PC-9 (cell line): Measurements from ENCODE around the gene PRDM16. TPM values are rescaled to one million over a fixed set of nuclear protein-coding genes. Genes with fewer than 3 reads are reported as not detected.

ENCODE experiments used
- BruUV-seq: library from RNA; stranded (reverse); fragments of 400-500 nt; replicated peaks from 2 replicates; lab custom pipeline; 2021; lab: Mats Ljungman, UMichigan
- CTCF ChIA-PET: fragments of 300-600 bp; sonication (Branson Sonifier 250); formaldehyde crosslinking; loops from one replicate; lab custom pipeline; 2022; ENCODE audit warnings: antibody characterized with exemption; lab: Charles Lee
- POLR2A ChIA-PET: fragments of 300-600 bp; sonication (Branson Sonifier 250); formaldehyde crosslinking; loops from one replicate; lab custom pipeline; 2022; ENCODE audit warnings: antibody characterized with exemption; ENCODE audit not compliant: unreplicated experiment; lab: Charles Lee
- DNase-seq, 2 experiments: peaks; one replicate each; pipeline versions ENCODE4 v3.0.0 to v3.0.0-alpha.2; 2015 to 2022; ENCODE audit warnings: mixed read lengths in 1 of 2
- H2AFZ ChIP-seq: fragments of 200-600 bp; sonication (generic); 2 replicates; pipeline ENCODE4 v1.8.1; 2017; ENCODE audit warnings: antibody characterized with exemption
- H3F3A ChIP-seq: fragments of 200-600 bp; sonication (generic); 2 replicates; pipeline ENCODE4 v1.8.1; 2017; ENCODE audit warnings: antibody characterized with exemption, mild to moderate bottlenecking, low read depth; ENCODE audit not compliant: insufficient read depth
- H3K27ac ChIP-seq: fragments of 200-600 bp; sonication (generic); 2 replicates; pipeline ENCODE4 v1.6.1; 2016; ENCODE audit warnings: mixed run types
- H3K27me3 ChIP-seq: fragments of 200-600 bp; sonication (generic); 2 replicates; pipeline ENCODE4 v1.6.1; 2016; ENCODE audit warnings: low read depth, mixed run types; ENCODE audit not compliant: insufficient read depth
- H3K36me3 ChIP-seq: fragments of 200-600 bp; sonication (generic); 2 replicates; pipeline ENCODE4 v1.6.1; 2016; ENCODE audit warnings: low read depth, mixed run types
- H3K4me1 ChIP-seq: fragments of 200-600 bp; sonication (generic); replicated peaks from 2 replicates; pipeline ENCODE4 v1.6.1; 2016; ENCODE audit warnings: mixed run types; ENCODE audit not compliant: insufficient read depth
- H3K4me2 ChIP-seq: fragments of 200-600 bp; sonication (generic); 2 replicates; pipeline ENCODE4 v1.6.1; 2017; ENCODE audit warnings: mixed run types
- H3K4me3 ChIP-seq: fragments of 200-600 bp; sonication (generic); 2 replicates; pipeline ENCODE4 v1.6.1; 2016; ENCODE audit warnings: mixed run types
- H3K79me2 ChIP-seq: fragments of 200-600 bp; sonication (generic); 2 replicates; pipeline ENCODE4 v1.6.1; 2017; ENCODE audit warnings: low read depth, mixed run types
- H3K9me2 ChIP-seq: fragments of 200-600 bp; sonication (generic); 2 replicates; pipeline ENCODE4 v1.8.1; 2017; ENCODE audit warnings: mild to moderate bottlenecking; ENCODE audit not compliant: insufficient read depth
- H3K9me3 ChIP-seq: fragments of 200-600 bp; sonication (generic); 2 replicates; pipeline ENCODE4 v1.8.1; 2016; ENCODE audit warnings: low read depth; ENCODE audit not compliant: insufficient read depth
- H4K20me1 ChIP-seq: fragments of 200-600 bp; sonication (generic); 2 replicates; pipeline ENCODE4 v1.8.1; 2017; ENCODE audit not compliant: insufficient read depth
- CTCF ChIP-seq: fragments of 200-600 bp; sonication (generic); conservative IDR thresholded peaks from 2 replicates; pipeline ENCODE4 v1.6.1; 2017; ENCODE audit warnings: mixed run types, antibody characterized with exemption, mild to moderate bottlenecking, moderate library complexity
- EZH2 ChIP-seq: fragments of 200-600 bp; sonication (generic); IDR thresholded peaks from 2 replicates; pipeline ENCODE4 v1.8.0; 2017; ENCODE audit warnings: antibody characterized with exemption, low read depth
- intact Hi-C: fragments of 100-400 bp; cut with micrococcal nuclease; formaldehyde crosslinking; loops from one replicate; pipeline ENCODE4 v1.10.0; 2022; ENCODE audit not compliant: unreplicated experiment
- total RNA-seq: library from RNA; stranded (reverse); gene quantifications from 2 replicates; pipeline ENCODE4 v1.2.3, GENCODE V29; 2021

Gene PRDM16
- total RNA-seq, 1 experiment from 2014 or later, result not detected

- POLR2A ChIA-PET, result no interaction called here
Measured at GRCh38 chr1:3173381-3173980, 104.5 kb downstream of the PRDM16 start.

GRCh38 chr1:3174487-3175247 lies 105.7 kb downstream of the PRDM16 start:
- Histone ChIP-seq H3K4me1 (no peaks in the 10 kb centered on the region), H3K36me3 (no peaks in the 10 kb centered on the region), H3K9me3 (no peaks in the 10 kb centered on the region), H3K27ac (no peak overlapping the region), H3K4me3 (no peak overlapping the region), H3K9me2 (no peaks in the 10 kb centered on the region), H4K20me1 (no peaks in the 10 kb centered on the region; the same call in 1 of the 2 replicates), H3K27me3 (peaks cover 94% of the 10 kb centered on the region), H3K79me2 (no peaks in the 10 kb centered on the region), H3K4me2 (no peak overlapping the region), H2AFZ (no peak overlapping the region), H3F3A (no peaks in the 10 kb centered on the region)
- DNase-seq, result no peak
- no peak for TF ChIP-seq EZH2
- ChIA-PET POLR2A (no interaction called here), CTCF (no interaction called here)
- BruUV-seq, result no TSS peak
- intact Hi-C loops, result no loop called here

More at GRCh38 chr1:3173381-3173980, 104.5 kb downstream of the PRDM16 start:
- H3K36me3 ChIP-seq, result no peaks in the 10 kb centered on the region
- H3F3A ChIP-seq, result no peaks in the 10 kb centered on the region
- no peaks in the 10 kb centered on the region for H3K9me3 ChIP-seq
- TF ChIP-seq CTCF (no peak), EZH2 (no peak)
- H3K4me1 ChIP-seq, result no peaks in the 10 kb centered on the region
- no peaks in the 10 kb centered on the region for H3K9me2 ChIP-seq
- no peak overlapping the region for H3K4me3 ChIP-seq
- no peak overlapping the region for H3K27ac ChIP-seq
- CTCF ChIA-PET, result no interaction called here
- H2AFZ ChIP-seq, result no peak overlapping the region
- H4K20me1 ChIP-seq, result no peaks in the 10 kb centered on the region; the same call in 1 of the 2 replicates
- DNase-seq, result no peak
- intact Hi-C loops, result no loop called here
- H3K4me2 ChIP-seq, result no peak overlapping the region
- H3K27me3 ChIP-seq, result peaks cover 94% of the 10 kb centered on the region
- BruUV-seq, result no TSS peak
- H3K79me2 ChIP-seq, result no peaks in the 10 kb centered on the region

- TF ChIP-seq CTCF (no peak), EZH2 (no peak)
- H3K4me2 ChIP-seq, result no peak overlapping the region
- no peak overlapping the region for H3K27ac ChIP-seq
- peaks cover 90% of the 10 kb centered on the region for H3K27me3 ChIP-seq
- no peaks in the 10 kb centered on the region; the same call in 1 of the 2 replicates for H4K20me1 ChIP-seq
- no peak overlapping the region for H3K4me3 ChIP-seq
- no peak overlapping the region for H2AFZ ChIP-seq
- DNase-seq, result no peak
- no peaks in the 10 kb centered on the region for H3K4me1 ChIP-seq
- H3K9me3 ChIP-seq, result no peaks in the 10 kb centered on the region
- H3K9me2 ChIP-seq, result no peaks in the 10 kb centered on the region
- no peaks in the 10 kb centered on the region for H3F3A ChIP-seq
- H3K36me3 ChIP-seq, result no peaks in the 10 kb centered on the region
- no peaks in the 10 kb centered on the region for H3K79me2 ChIP-seq
- no TSS peak for BruUV-seq
- CTCF ChIA-PET, result no interaction called here
- POLR2A ChIA-PET, result no interaction called here
- intact Hi-C loops, result no loop called here
Measured at GRCh38 chr1:3175486-3175885, 106.5 kb downstream of the PRDM16 start.
